CD4-positive, CD25-positive, alpha-beta regulatory T cell (primary cell): ENCODE measurements around the gene C10orf143. TPM values are rescaled to one million over a fixed set of nuclear protein-coding genes. Genes with fewer than 3 reads are reported as not detected.
A peak's percentile ranks its signal among the peaks of the same experiment; 100 is the strongest.

ENCODE experiments used
- ATAC-seq, 2 donors: fragments of 150-1000 bp; cut with Tn5 transposase; one replicate each; pipeline ENCODE4 v1.10.0; 2021; ENCODE audit warnings: low read depth in 2 of 2, moderate number of reproducible peaks in 2 of 2, moderate library complexity in 1 of 2
- DNase-seq, 3 donors: peaks; one replicate each; pipeline versions ENCODE4 v3.0.0 to v3.0.0-alpha.2; 2012 to 2022; ENCODE audit warnings: mixed read lengths in 1 of 3
- H3K27ac ChIP-seq: one replicate; pipeline ENCODE4 v1.7.0; 2013; ENCODE audit warnings: mild to moderate bottlenecking, low read length; ENCODE audit not compliant: insufficient read depth, poor library complexity, severe bottlenecking
- H3K27me3 ChIP-seq: one replicate; pipeline ENCODE4 v1.7.0; 2013; ENCODE audit warnings: low read length; ENCODE audit not compliant: control insufficient read depth, insufficient read depth
- H3K36me3 ChIP-seq: one replicate; pipeline ENCODE4 v1.7.0; 2013; ENCODE audit warnings: mild to moderate bottlenecking, low read length, moderate library complexity; ENCODE audit not compliant: control insufficient read depth, insufficient read depth
- H3K4me1 ChIP-seq: 2 replicates; pipeline ENCODE4 v1.7.0; 2013; ENCODE audit warnings: mild to moderate bottlenecking, low read length; ENCODE audit not compliant: insufficient read depth, control insufficient read depth, poor library complexity, severe bottlenecking
- H3K4me3 ChIP-seq: one replicate; pipeline ENCODE4 v1.7.0; 2013; ENCODE audit warnings: low read depth, mild to moderate bottlenecking, low read length, moderate library complexity
- H3K9me3 ChIP-seq, 2 experiments: 1 replicate in 1 of 2; 2 replicates in 1 of 2; pipeline ENCODE4 v1.7.0; 2013; ENCODE audit warnings: low read length in 2 of 2, mild to moderate bottlenecking in 1 of 2, moderate library complexity in 1 of 2; ENCODE audit not compliant: control insufficient read depth in 2 of 2
- H3K27ac Mint-ChIP-seq, 3 donors: one replicate each; pipeline ENCODE4 v1.8.0; 2020 to 2022; ENCODE audit warnings: mild to moderate bottlenecking in 3 of 3, mixed read lengths in 3 of 3, moderate library complexity in 2 of 3
- H3K27me3 Mint-ChIP-seq: one replicate; pipeline ENCODE4 v1.8.0; 2022; ENCODE audit warnings: mild to moderate bottlenecking, mixed read lengths
- H3K36me3 Mint-ChIP-seq: one replicate; pipeline ENCODE4 v1.8.0; 2020; ENCODE audit warnings: mixed read lengths
- H3K4me1 Mint-ChIP-seq, 4 donors: one replicate each; pipeline ENCODE4 v1.8.0; 2020 to 2022; ENCODE audit warnings: mixed read lengths in 4 of 4, mild to moderate bottlenecking in 1 of 4
- H3K4me3 Mint-ChIP-seq, 4 donors: one replicate each; pipeline ENCODE4 v1.8.0; 2020 to 2022; ENCODE audit warnings: mild to moderate bottlenecking in 4 of 4, mixed read lengths in 4 of 4, moderate library complexity in 3 of 4
- H3K9me3 Mint-ChIP-seq, 7 donors: one replicate each; pipeline ENCODE4 v1.8.0; 2020 to 2022; ENCODE audit warnings: mixed read lengths in 7 of 7, mild to moderate bottlenecking in 3 of 7, moderate library complexity in 2 of 7
- polyA plus RNA-seq, 4 donors: library from polyadenylated mRNA; unstranded; fragments of 300-500 nt; fragmentation: Illumina TruSeq; gene quantifications; one replicate each; pipeline ENCODE4 v1.2.3, GENCODE V29; 2021
- total RNA-seq: library from RNA; stranded (reverse); gene quantifications from one replicate; pipeline ENCODE4 v1.2.3, GENCODE V29; 2022

Gene C10orf143
- total and polyA plus RNA-seq, 5 donors from 2014 or later = 7.7 to 28.9 (median 22.6) TPM

- H3K36me3 Mint-ChIP-seq = no peaks in the 10 kb centered on the region
- Histone ChIP-seq H3K4me1 (no peaks in the 10 kb centered on the region), H3K9me3 (no peaks in the 10 kb centered on the region), H3K27ac (no peak overlapping the region), H3K36me3 (no peaks in the 10 kb centered on the region), H3K4me3 (no peak overlapping the region), H3K27me3 (no peaks in the 10 kb centered on the region)
- peaks cover 14% of the 10 kb centered on the region for H3K27me3 Mint-ChIP-seq
- no peak for DNase-seq
- ATAC-seq = no peak
- peak overlapping the region in 1 of 4 donors; percentile 7 for H3K4me3 Mint-ChIP-seq
- peaks cover 0 to 2% (median 0%) of the 10 kb centered on the region in 4 donors for H3K4me1 Mint-ChIP-seq
- no peaks in the 10 kb centered on the region for H3K9me3 Mint-ChIP-seq
- no peak overlapping the region for H3K27ac Mint-ChIP-seq
These were observed 65.5 kb downstream of the C10orf143 start for GRCh38 chr10:130045091-130045652.

- no peak overlapping the region for H3K4me3 ChIP-seq
- H3K9me3 ChIP-seq = no peaks in the 10 kb centered on the region
- no peak overlapping the region for H3K27ac ChIP-seq
- H3K4me3 Mint-ChIP-seq = no peak overlapping the region
- peaks cover 14% of the 10 kb centered on the region for H3K27me3 Mint-ChIP-seq
- H3K4me1 Mint-ChIP-seq = peaks cover 0 to 2% (median 0%) of the 10 kb centered on the region in 4 donors
- no peaks in the 10 kb centered on the region for H3K27me3 ChIP-seq
- H3K36me3 Mint-ChIP-seq = no peaks in the 10 kb centered on the region
- H3K27ac Mint-ChIP-seq = no peak overlapping the region
- ATAC-seq = no peak
- no peaks in the 10 kb centered on the region for H3K4me1 ChIP-seq
- DNase-seq = no peak
- H3K9me3 Mint-ChIP-seq = no peaks in the 10 kb centered on the region
- no peaks in the 10 kb centered on the region for H3K36me3 ChIP-seq
These were observed 66.3 kb downstream of the C10orf143 start for GRCh38 chr10:130044067-130045061.

DNA sequence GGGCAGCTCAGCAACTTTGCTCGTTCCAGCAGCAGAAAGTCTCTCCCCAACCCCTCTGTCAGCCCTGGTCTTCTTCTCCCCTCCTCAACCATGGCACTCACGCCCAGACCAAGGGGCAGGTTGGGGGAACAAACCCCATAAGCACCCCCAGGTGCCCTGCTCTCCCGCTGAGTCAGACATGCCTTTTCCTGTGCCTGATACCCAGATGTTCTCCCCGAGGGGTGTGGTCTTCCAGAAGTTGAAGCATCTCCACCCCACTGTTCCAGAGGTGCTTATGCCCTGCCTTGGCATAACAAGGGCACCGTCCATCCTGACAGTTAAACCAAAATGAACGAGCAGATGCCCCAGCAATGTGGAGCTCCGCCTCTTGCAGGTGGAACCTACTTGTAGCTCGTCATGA, 67.1 kb downstream of the C10orf143 start:
- no peaks in the 10 kb centered on the region for H3K36me3 Mint-ChIP-seq
- H3K36me3 ChIP-seq = no peaks in the 10 kb centered on the region
- H3K4me1 ChIP-seq = no peaks in the 10 kb centered on the region
- peak overlapping the region in 1 of 3 donors; percentile 25 for H3K27ac Mint-ChIP-seq
- no peaks in the 10 kb centered on the region for H3K9me3 ChIP-seq
- ATAC-seq (no peak), DNase-seq (no peak)
- peaks cover 0 to 2% (median 0%) of the 10 kb centered on the region in 4 donors for H3K4me1 Mint-ChIP-seq
- H3K9me3 Mint-ChIP-seq = no peaks in the 10 kb centered on the region
- no peaks in the 10 kb centered on the region for H3K27me3 ChIP-seq
- no peak overlapping the region for H3K4me3 ChIP-seq
- H3K27me3 Mint-ChIP-seq = peaks cover 14% of the 10 kb centered on the region
- H3K27ac ChIP-seq = no peak overlapping the region
- H3K4me3 Mint-ChIP-seq = peak overlapping the region in 1 of 4 donors; percentile 17

DNA sequence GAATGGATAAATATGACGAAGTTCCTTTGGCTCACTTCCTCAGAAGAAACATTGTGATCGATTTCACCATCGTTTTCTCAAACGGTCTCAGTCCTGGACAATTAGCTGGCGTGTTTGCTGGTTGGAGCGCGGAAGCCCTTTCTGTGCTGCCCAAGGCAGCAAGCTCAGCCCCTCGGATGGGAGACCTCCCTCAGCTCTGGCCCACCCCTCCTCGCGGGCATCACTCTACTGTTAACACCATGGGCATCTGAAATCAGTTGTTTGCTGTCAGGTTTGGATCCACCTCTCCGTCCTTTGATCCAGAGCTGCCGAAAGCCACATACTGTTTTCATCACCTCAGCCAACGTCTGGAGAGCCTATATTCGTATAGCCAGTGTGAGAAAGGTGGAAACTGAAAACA, 68.2 kb downstream of the C10orf143 start:
- Histone ChIP-seq H3K4me1 (no peaks in the 10 kb centered on the region), H3K4me3 (no peak overlapping the region), H3K27me3 (no peaks in the 10 kb centered on the region), H3K27ac (no peak overlapping the region), H3K9me3 (no peaks in the 10 kb centered on the region), H3K36me3 (no peaks in the 10 kb centered on the region)
- ATAC-seq (no peak), DNase-seq (no peak)
- no peaks in the 10 kb centered on the region for H3K9me3 Mint-ChIP-seq
- peaks cover 0 to 2% (median 0%) of the 10 kb centered on the region in 4 donors for H3K4me1 Mint-ChIP-seq
- no peaks in the 10 kb centered on the region for H3K36me3 Mint-ChIP-seq
- H3K27ac Mint-ChIP-seq = no peak overlapping the region
- peaks cover 14% of the 10 kb centered on the region for H3K27me3 Mint-ChIP-seq
- H3K4me3 Mint-ChIP-seq = no peak overlapping the region

DNA sequence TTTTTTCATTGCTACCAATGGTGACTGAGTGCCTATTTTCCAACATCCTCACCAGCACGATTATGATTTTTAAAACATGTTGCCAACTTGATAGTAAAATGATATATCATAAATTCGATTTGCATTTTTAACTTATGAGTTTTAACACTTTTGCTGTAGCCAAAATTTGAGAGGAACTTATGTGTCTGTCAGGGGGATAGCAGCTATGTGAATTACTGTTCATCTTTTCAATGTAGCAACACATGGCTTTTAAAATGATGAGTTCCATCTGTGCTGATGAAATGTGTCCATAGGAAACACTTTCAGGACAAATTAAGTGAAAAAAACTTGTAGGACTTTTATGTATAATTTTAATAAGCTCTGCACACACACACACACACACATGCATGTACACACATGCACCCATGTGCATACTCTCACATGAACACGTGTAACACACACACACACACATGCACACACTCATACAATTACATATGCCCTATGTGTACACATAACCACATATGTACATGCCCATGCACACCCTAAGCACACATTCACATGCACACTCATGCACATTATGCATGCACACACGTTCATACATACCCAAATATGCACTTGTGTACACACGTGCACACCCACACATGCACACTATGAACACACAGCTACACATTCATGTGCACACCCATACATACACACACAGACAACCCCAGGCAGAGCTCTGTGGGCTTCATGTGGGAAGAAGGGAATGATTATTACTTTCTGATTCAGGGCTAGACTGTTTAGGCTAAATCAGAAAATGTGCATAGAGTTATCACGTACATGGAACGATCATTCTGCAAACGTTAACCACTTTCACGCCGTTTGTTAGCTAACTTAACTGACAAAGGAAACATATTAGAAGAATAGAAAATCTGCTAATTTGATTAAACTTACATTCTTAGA, 68.9 kb downstream of the C10orf143 start:
- DNase-seq (no peak), ATAC-seq (no peak)
- H3K36me3 ChIP-seq = no peaks in the 10 kb centered on the region
- Mint-ChIP-seq H3K9me3 (no peaks in the 10 kb centered on the region), H3K27ac (no peak overlapping the region), H3K4me3 (no peak overlapping the region), H3K27me3 (peaks cover 11% of the 10 kb centered on the region), H3K36me3 (no peaks in the 10 kb centered on the region), H3K4me1 (peaks cover 0 to 2% (median 0%) of the 10 kb centered on the region in 4 donors)
- H3K27me3 ChIP-seq = no peaks in the 10 kb centered on the region
- no peaks in the 10 kb centered on the region for H3K4me1 ChIP-seq
- no peak overlapping the region for H3K27ac ChIP-seq
- H3K9me3 ChIP-seq = no peaks in the 10 kb centered on the region
- H3K4me3 ChIP-seq = no peak overlapping the region

DNA sequence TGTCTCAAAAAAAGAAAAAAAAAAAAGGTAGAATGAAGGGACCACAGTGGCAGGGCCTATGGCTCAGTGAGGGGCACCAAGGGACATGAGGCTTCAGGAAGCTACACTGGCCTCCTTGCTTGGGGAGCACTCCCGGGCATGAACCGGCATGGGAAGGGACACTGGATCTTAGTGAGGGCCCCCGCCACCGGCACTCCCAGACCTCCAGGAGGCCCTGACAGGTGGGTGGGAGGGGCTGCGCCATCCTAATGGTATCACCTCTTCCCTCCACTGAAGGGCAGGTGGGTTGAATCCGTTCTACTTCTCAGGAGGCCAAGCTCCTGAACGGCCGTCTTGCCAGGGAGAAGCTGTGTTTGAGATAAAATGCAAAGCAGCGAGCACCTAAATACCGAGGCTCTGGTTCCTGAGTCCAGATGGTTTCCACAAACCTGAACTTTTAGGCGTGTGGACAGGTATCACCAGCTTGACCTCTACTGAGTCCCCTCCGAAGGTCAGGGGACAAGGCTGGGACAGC, 69.8 kb downstream of the C10orf143 start:
- Mint-ChIP-seq H3K9me3 (no peaks in the 10 kb centered on the region), H3K4me3 (no peak overlapping the region), H3K36me3 (no peaks in the 10 kb centered on the region), H3K27ac (no peak overlapping the region), H3K4me1 (peaks cover 0 to 2% (median 0%) of the 10 kb centered on the region in 4 donors), H3K27me3 (peaks cover 13% of the 10 kb centered on the region)
- no peaks in the 10 kb centered on the region for H3K4me1 ChIP-seq
- DNase-seq (no peak), ATAC-seq (no peak)
- no peak overlapping the region for H3K4me3 ChIP-seq
- H3K27me3 ChIP-seq = no peaks in the 10 kb centered on the region
- no peak overlapping the region for H3K27ac ChIP-seq
- H3K9me3 ChIP-seq = no peaks in the 10 kb centered on the region
- H3K36me3 ChIP-seq = no peaks in the 10 kb centered on the region

GRCh38 chr10:130040351-130040750, 70.3 kb downstream of the C10orf143 start:
- H3K4me1 ChIP-seq = no peaks in the 10 kb centered on the region
- no peaks in the 10 kb centered on the region for H3K9me3 ChIP-seq
- H3K9me3 Mint-ChIP-seq = no peaks in the 10 kb centered on the region
- no peak overlapping the region for H3K27ac ChIP-seq
- H3K36me3 ChIP-seq = no peaks in the 10 kb centered on the region
- no peak overlapping the region for H3K27ac Mint-ChIP-seq
- H3K4me3 Mint-ChIP-seq = no peak overlapping the region
- ATAC-seq = no peak
- no peaks in the 10 kb centered on the region for H3K36me3 Mint-ChIP-seq
- H3K27me3 ChIP-seq = no peaks in the 10 kb centered on the region
- no peak for DNase-seq
- H3K4me1 Mint-ChIP-seq = peaks cover 0 to 2% (median 0%) of the 10 kb centered on the region in 4 donors
- H3K27me3 Mint-ChIP-seq = peaks cover 17% of the 10 kb centered on the region
- H3K4me3 ChIP-seq = no peak overlapping the region
